Islet of Langerhans (tissue), 1 donor: ENCODE data around the gene MLEC.

Experiments
- FAIRE-seq: peaks from one replicate; lab custom pipeline; 2011; peaks lifted over from hg19 to GRCh38; lab: Jason Lieb, UNC

MLEC gene

DNA sequence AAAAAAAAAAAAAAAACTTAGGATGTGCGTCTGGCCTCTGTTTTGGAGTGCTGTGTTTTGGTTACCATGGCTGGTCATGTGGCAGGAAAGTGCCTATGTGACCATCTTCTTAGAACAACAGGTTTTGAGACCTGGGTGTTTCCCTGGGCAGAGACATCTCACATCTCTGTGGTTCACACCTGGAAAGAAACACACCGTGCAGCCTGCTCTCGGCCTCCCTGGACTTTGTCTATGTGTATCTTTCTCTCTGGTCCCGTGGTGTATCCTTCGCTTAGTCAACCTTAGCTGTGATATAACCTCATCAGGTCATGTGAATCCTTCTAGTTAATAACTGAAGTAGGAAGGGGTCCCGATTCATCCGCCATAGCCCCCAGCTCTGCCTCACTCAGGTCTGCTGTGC, 61.3 kb downstream of the MLEC start:
- no peak for FAIRE-seq

DNA sequence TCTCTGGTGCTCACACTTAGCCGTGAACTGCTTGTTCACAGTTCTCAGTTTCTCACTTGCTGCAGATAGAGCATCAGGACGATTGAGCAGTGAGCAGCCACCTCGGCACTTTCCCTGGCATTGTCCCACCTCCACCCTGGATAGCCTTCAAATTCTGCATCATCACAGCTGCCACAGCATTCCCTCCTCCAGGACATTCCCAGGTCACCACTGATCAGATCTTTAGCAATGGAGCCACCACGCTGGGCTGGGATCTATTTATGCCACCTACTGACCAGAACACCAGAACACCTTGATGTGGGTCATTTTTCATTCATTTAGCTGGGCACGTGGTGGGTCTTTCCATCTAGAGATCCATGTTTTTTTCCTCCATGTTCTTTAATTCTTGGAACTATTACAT, 62.3 kb downstream of the MLEC start:
- FAIRE-seq = no peak

DNA sequence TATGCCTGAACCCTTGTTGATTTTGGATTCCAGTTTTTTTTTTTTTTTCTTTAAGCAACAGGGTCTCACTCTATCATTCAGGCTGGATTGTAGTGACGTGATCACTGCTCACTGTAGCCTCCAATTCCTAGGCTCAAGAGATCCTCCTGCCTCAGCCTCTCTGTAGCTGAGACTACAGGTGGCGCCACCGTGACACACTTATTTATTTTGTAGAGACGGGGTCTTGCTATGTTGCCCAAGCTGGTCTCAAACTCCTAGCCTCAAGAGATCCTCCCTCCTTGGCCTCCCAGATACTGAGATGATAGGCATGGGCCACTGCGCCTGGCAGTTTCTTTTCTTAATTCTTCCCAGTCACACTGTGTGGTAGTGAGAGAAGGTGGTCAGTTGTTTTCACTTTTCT, 63.9 kb downstream of the MLEC start:
- FAIRE-seq = no peak

DNA sequence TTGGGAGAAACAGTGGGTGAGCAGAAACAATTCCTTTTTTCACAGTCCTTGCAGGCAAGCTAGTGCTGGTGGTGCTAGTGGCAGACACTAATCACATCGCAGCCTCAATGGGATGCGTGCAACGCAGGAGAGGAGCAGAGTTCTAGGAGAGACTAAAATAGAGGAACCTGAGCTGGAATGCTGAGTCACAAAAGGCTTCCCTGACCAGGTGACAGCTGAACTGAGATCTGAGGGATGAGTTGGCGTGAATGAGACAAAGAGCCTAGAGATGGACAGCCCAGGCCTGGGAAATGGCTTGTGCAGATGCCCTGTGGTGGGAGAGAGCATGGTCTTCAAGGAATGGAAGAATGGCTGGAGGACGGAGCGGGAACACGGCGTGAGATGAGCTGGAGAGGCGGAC, 64.4 kb downstream of the MLEC start:
- FAIRE-seq = no peak
